Fibroblast of skin of left biceps (primary cell): ENCODE results near the gene PAFAH1B1.
"Not testable (repeated sequence)": the region's sequence is repeated elsewhere in the genome, so short reads cannot be mapped to it uniquely, and the experiment has no call there.

Experiments used
- DNase-seq, 2 experiments: peaks; one replicate each; pipeline ENCODE4 v3.0.0-alpha.2; 2013; ENCODE audit warnings: low read depth in 2 of 2

Gene PAFAH1B1

DNA sequence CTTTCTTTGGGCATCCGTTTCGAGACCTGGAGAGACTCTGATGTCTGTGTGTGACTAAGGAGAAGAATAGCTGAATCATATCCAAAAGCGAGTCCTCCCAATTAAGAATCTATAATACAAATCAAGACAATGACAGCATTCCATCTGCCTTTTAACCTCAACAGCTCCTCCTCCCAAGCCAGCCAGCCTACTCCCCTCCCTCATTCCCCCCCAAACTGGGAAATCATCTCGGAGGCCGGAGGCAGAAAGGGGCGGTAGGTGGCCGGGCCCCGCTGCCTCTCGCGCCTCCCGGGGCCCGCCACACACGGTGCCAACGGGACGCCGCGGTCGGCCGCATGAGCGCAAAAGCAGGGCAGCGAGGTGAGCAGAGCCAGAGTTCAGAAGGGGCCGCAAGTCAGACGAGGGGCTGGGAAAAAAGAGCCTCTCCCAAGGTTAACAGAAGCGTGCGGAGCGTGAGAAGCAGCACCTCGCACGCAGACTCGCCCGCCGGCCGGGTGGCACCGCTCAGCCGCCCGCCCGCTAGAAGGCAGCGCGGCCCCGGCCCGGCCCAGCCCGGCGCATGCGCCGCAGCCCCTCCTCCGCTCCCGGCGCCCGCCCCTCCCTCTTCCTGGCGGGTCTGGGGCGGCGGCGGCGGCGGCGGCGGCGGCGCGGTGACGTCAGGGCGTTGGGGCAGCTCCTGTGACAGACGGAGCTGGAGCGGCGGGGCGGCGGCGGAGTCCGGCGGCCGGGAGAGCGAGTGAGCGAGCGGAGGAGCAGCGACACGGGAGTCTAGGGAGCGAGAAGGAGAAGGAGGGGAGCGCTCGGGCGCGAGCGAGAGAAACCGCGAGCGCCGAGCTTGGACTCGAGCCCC, at the start of gene PAFAH1B1:
Gene PAFAH1B1, plus strand, starts transcription at position 684 of the 850 bp plus-strand sequence. CDS start 44,635 bp downstream, outside the sequence.
- peak; percentile 81 to 85 for DNase-seq

DNA sequence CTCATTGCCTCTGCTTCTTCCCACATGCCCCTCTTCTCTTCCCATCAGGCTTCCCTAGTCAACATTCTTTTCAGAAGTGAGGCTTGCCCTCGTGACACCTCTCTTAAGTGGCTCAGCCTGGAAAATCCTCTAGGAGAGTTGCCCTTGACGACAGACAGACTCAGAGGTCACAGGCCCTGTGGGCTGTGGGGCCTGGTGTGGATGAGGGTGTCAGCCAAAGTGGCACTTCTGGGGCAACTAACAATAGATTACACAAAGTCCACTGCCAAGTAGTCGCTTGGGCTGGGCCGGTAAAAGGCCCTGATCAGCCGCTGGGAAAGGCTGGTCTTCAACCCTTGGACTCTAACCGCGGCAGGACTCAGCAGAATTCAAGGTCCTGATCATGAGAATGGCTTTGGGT, 48.1 kb upstream of the PAFAH1B1 start:
- no peak for DNase-seq

DNA sequence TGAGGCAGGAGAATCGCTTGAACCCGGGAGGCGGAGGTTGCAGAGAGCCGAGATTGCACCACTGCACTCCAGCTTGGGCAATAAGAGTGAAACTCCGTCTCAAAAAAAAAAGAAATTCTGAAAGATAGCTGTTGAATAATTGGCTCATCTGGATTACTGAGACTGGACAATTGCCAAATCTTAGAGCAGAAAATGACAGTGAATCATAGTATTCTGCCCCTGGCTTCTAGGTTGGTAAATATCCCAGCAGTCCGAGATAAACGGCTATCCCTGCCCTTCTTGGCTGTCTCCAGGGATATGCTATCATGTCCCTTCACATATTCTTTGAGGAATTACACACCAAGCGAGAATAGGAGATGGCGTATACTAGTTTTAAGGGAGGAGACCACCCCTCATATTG, 46.3 kb upstream of the PAFAH1B1 start:
- no peak for DNase-seq

DNA sequence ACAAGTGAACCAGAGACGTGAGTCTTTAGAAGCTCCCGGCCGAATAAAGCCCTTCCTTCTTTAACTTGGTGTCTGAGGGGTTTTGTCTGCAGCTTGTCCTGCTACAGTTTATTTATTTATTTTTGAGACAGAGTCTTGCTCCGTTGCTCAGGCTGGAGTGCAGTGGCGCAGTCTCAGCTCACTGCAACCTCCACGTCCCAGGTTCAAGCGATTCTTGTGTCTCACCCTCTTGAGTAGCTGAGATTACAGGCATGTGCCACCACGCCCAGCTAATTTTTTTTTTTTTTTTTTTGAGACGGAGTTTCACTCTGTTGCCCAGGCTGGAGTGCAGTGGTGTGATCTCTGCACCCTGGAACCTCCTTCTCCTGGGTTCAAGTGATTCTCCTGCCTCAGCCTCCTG, 45.4 kb upstream of the PAFAH1B1 start:
- not testable (repeated sequence) for DNase-seq

DNA sequence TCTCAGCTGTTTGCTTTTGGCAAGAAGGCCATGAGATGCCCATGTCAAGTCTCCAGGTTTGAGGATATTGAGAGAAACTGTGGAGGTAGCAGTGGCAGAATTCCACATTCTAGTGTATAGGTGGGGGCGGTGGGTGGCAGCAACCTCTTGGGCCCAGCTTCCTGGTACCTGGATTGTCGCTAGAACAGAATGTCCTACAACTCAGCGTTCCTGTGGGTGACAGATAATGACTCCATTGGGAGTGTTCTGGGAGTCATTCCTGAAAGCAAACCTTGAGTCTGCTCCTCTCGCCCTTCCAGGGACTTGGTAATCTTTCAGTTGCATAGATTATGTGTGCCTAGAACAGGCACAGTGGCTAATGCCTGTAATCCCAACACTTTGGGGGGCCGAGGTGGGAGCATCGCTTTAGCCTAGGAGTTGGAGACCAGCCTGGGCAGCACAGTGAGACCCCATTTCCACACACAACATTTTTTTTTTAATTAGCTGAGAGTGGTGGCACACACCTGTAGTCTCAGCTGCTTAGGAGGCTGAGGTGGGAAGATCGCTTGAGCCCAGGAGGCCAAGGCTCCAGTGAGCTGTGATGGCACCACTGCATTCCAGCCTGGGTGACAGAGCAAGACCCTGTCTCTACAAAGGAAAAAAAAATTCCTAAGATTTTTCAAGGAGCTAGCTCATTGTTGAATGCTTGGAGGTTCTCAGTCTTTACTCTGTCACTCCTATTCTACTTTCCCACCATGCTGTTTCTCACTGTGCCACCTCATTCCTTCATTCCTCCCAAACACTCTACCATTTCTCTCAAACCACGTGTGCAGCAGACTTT, 43.9 kb upstream of the PAFAH1B1 start:
- no peak for DNase-seq

DNA sequence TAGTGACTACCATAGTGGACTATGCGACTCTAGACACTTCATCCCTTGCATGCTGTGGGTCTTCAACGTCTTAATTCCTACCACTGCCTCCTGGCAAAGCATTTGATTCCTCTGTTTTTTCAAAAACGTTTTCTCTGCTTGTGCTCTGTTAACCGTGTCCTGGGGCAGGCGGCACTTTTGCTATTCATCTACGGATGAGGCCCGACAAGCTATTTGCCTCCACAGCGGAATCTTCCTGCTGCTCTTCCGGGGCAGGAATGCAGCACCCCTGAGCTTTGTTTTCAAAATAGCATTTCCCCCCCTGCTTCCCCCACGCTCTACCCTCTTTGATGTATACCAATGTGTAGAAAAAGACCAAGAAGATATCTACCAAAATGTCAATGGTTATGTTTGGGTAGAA, 42.0 kb upstream of the PAFAH1B1 start:
- no peak for DNase-seq

DNA sequence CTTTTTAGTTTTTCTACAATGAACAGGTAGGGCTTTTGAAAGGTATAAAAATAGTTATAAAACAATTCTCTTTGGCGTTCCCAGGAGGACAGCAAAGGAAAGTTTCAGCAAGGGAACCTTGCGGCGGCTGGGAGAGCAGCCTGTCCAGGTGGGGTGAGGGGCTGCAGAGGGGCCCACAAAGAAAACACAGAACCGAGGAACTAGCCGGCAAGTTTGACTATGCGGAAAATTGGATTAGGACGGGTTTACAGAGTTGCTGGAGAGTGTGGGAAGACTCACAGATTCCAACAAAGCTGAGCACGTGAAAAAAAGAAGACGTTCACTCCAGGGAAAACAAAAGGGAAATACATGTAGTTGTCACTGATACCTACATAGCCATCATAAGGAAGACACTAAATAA, 41.5 kb upstream of the PAFAH1B1 start:
- no peak for DNase-seq

DNA sequence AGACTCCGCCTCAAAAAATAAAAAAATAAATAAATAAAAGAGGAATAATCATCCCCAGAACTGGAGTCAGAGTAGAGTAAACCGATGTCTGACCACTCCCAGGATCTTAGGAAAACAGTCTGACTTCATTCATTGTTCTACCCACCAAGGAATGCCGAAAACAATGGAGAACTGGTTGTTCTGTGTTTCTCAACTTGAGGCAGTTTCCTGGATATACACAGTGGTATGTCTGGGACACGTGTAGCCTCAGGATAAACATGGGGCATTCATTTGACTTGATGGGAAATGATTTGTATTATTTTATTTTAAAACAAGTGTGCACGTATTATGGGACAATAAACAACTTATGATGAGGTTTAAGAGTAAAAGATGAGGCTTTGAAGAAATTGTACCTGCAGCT, 32.8 kb upstream of the PAFAH1B1 start:
- no peak for DNase-seq

DNA sequence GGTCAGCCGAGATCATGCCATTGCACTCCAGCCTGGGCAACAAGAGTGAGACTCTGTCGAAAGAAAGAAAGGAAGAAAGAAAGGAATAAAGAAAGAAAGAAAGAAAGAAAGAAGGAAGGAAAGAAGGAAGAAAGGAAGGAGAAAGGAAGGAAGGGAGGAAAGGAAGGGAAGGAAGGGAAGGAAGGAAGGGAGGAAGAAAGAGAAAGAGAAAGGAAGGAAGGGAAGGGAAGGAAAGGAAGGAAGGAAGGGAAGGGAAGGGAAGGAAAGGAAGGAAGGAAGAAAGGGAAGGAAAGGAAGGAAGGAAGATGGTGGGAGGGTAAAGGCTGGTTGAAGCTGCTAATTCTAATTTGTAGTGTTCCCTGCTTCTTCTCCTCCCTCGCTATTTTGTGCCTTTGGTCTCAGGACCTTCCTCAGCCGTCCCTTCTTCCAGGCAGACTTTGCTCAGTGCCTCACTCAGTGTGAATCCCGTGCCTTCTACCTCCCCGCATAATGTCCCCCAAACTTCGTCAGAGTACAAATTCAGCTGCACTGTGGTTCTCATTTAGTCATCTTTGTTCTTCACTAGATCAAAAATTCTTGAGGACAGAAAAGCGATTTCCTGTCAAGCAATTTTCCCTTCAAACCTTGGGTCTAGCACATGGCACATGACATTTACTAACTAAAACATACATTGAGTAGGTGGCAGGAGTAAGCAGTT, 31.1 kb upstream of the PAFAH1B1 start:
- DNase-seq: no peak

DNA sequence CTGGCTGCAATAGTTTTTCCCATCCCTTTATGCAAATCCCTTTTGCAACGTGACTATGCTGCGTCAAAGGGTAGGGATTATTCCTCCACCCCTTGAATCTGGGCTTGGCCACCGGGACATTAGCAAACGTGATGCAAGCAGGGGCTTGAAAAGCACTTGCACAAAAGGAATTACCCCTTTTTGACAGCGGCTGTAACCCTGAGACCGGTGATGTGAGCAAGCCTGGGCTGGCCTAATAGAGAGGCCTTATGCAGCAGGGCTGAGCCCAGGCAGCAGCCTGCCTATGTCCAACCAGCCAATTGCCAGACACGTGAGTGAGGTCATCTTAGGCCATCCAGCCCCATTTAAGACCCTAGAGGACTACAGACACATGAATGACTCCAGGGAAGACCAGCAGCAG, 30.4 kb upstream of the PAFAH1B1 start:
- DNase-seq: no peak

DNA sequence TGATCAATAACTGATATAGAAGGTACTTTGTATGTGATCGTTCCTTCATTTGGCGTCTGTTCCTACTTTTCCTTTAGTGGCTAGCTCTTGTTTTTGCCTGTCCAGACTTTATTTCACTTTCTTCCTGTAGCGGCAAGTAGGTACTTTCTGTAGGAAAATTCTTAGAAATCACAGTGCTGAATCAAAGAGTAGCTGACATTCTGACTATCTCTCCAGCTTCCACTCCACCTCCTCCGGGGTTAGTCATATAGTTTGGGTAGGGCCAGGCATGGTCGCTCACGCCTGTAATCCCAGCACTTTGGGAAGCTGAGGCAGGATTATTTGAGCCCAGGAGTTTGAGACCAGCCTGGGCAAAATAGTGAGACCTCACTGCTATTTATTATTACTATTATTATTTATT, 29.9 kb upstream of the PAFAH1B1 start:
- no peak for DNase-seq

DNA sequence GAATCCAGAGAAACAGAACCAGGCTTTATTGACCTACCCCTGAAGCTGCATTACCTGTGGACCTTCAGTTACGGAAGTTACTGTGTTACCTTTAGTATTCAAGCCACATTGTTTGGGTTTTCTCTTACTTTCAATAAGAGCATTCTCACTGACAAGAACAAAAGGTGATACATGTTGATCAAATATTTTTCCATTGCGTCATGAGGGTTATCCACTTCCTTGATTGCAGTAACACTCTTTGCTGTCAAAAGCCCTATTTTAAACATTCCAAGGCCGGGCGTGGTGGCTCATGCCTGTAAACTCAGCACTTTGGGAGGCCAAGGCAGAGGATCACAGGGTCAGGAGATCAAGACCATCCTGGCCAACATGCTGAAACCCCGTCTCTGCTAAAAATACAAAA, 28.6 kb upstream of the PAFAH1B1 start:
- DNase-seq: no peak

DNA sequence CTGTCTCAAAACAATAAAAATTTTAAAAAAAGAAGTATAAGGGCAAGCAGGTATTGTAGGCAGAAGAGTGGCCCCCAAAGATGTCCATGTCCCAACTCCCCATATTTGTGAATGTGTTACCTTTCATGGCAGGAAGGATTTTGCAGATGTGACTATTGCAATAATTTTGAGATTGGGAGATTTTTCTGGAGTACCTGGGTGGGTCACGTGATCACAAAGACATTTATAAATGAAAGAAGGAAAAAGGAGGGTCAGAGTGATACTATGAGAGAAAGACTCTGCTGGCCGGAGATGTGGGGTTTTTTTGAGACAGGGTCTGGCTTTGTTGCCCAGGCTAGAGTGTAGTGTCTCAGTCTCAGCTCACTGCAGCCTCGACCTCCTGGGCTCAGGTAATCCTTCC, 27.4 kb upstream of the PAFAH1B1 start:
- no peak for DNase-seq

DNA sequence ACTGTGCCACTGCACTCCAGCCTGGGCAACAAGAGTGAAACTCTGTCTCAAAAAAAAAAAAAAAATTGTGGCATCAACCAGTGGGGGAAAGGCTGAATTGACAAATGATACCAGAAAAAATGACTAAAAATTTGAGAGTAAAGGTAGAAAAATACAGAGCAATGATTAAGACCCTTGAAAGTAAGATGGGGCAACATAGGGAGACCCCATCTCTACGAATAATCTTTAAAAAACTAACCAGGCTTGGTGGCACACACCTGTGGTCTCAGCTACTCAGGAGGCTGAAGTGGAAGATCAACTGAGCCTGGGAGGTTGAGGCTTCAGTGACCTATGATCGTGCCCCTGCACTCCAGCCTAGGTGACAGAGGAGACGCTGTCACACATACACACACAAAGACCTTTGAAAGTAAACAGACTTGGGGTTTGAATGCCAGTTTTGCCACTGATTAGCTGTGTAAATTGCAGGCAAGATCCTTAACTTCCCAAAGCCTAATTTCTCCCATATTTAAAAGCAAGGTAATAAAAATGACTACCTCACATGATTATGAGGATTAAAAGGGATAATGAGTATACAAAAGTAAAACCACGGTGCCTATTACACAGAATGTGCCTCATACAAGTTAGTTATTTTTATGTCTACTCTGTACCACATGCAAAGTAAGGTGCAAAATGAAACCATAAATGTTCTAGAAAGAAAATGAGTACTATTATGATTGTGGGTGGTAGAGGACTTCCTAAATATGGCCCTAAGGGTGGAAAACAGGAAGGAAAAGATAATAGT, 21.7 kb upstream of the PAFAH1B1 start:
- DNase-seq: no peak

DNA sequence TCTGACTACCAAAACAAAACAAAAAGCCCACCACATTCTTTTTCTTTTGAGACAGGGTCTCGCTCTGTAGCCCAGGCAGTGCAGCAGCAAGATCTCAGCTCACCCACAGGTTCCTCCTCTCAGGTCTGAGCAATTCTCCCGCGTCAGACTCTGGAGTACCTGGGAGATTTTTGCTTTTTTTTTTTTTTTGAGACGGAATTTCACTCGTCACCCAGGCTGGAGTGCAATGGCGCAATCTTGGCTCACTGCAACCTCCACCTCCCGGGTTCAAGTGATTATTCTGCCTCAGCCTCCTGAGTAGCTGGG, 21.2 kb upstream of the PAFAH1B1 start:
- DNase-seq: not testable (repeated sequence)

DNA sequence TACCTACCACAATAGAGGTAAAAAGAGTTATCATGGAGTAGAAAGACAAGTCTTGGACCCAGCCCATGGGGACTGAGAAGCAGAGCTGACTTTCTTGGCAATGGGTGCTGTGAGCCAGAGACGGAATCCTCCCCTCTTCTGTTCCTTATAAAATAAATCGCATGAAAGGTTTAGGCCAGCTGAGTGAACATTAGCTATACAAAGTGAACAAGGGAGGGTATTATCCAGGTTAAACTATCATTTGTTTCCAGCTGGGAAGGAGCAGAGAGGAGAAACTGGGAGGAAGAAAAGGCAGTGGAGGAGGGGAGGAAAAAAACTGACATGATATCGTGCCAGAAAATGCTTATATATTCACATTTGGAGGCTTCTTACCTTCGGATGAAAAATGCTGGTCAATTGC, 13.3 kb upstream of the PAFAH1B1 start:
- DNase-seq: no peak

DNA sequence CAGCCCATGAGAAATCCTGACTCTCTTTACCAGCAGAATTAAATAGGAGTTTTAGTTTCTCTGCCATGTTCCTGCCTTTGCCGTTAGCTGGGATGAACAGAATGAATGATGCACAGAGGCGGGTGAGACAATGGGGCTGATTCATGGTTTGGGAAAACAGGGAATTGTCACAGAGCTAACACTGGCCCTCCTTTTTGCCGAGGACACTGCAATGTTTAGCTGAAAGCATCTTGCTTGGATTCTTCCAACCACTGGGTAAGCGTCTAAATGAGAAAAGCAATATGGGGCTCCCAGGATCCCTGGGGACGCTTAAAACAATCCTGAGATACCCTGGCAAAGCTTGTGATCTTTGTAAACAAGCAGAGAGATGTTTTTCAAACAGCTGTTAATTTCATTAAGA, 12.8 kb upstream of the PAFAH1B1 start:
- DNase-seq: no peak

DNA sequence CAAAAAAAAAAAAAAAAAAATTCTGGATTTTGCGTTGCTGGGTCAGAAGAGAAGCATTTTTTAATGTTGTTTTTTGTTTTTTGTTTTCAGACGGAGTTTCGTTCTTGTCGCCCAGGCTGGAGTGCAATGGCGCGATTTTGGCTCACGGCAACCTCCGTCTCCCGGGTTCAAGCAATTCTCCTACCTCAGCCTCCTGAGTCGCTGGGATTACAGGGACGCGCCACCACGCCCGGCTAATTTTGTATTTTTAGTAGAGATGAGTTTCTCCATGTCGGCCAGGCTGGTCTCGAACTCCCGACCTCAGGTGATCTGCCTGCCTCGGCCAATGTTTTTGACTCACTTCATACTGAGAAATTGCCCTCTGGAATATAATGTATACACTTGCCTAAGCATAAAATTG, 11.0 kb upstream of the PAFAH1B1 start:
- no peak for DNase-seq

DNA sequence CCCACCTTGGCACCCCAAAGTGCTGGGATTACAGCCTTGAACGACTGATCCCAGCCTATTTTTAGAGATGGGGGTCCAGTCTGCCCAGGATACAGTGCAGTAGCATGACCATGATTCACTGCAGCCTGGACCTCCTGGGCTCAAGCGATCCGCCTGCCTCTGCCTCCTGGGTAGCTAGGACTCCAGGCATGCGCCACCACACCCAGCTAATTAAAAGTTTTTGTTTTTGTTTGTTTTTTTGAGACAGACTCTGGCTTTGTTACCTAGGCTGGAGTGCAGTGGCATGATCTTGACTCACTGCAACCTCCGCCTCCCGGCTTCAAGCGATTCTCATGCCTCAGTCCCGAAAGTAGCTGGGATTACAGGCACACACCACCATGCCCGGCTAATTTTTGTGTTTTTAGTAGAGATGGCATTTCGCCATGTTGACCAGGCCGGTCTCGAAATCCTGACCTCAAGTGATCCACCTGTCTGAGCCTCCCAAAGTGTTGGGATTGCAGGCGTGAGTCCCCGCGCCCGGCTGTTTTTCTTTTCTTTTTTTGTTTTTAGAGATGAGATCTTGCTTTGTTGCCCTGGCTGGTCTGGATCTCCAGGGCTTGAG, 2.3 kb upstream of the PAFAH1B1 start:
- DNase-seq: no peak

DNA sequence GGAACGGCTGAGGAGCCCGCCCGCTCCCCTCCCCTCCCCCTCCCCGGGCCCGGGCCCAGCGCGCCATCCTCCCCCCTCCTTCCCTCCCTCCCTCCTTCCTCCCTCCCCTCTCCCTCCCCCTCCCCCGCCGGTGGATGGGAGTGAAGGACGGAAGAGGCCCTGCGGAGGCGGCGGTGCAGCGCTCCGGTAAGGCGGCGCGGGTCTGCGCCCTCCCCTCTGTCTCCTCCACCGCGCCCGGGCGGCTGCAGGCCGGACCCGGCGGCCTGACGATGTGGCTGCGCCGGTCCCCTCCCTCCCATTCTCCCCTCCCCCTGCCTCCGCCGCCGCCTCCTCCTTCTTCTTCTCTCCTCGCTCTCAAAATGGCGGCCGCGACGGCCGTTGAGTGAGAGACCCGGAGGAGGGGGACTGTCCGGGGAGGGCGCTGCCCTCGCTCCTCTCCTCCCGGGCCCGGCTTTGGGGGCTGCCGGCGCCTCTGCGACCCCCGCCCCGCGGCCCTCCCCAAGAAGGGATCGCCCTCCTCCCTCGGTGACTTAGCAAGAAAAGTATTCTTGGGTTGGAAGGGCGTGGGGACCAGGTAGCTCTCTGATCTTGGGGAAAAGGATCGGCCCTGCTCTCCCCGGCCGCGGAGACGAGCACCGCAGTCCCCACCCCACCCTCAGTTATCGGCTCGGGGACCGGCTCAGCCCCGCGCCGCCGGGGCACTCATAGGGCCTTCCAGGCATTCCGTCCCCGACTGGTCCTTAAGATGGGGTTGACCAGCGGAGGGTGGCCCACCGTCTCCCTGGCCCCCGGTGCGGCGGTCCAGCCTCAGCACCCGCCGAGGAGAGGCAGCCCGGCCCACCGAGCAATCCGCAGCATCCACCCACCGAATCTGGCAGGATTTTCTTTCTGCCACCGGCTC, 617 bp downstream of the PAFAH1B1 start:
- DNase-seq: peak; percentile 44 to 54
